SHP77 (cell line): ENCODE data around the gene PLPP4.
A peak's percentile ranks its signal among the peaks of the same experiment; 100 is the strongest.

Experiments
- DNase-seq, 2 experiments: peaks; one replicate each; lab custom pipeline; 2025; lab: John Stamatoyannopoulos, UW

PLPP4 gene

GRCh38 chr10:120607710-120608703 lies 151.0 kb downstream of the PLPP4 start:
- DNase-seq = no peak

- peak in 1 of 2 experiments; percentile 27 for DNase-seq
These were observed 152.0 kb downstream of the PLPP4 start for GRCh38 chr10:120609006-120609405.

- DNase-seq = no peak
These were observed 153.8 kb downstream of the PLPP4 start for GRCh38 chr10:120610791-120611190.

- DNase-seq = no peak
These were observed 155.7 kb downstream of the PLPP4 start for GRCh38 chr10:120612756-120613155.

GRCh38 chr10:120613180-120613579 lies 156.2 kb downstream of the PLPP4 start:
- no peak for DNase-seq

- no peak for DNase-seq
These were observed 157.7 kb downstream of the PLPP4 start for GRCh38 chr10:120614680-120615079.

- DNase-seq = no peak
These were observed 159.4 kb downstream of the PLPP4 start for GRCh38 chr10:120616311-120616911.

- DNase-seq = no peak
These were observed 171.2 kb downstream of the PLPP4 start for GRCh38 chr10:120628197-120628596.

GRCh38 chr10:120630266-120630665 lies 173.2 kb downstream of the PLPP4 start:
- DNase-seq = no peak

- no peak for DNase-seq
These were observed 175.0 kb downstream of the PLPP4 start for GRCh38 chr10:120632047-120632446.

GRCh38 chr10:120632942-120633341 lies 175.9 kb downstream of the PLPP4 start:
- no peak for DNase-seq

GRCh38 chr10:120634659-120635058 lies 177.6 kb downstream of the PLPP4 start:
- DNase-seq = no peak
